ENCODE measurements around the gene RNH1. TPM values are rescaled to one million over a fixed set of nuclear protein-coding genes. Genes with fewer than 3 reads are reported as not detected.

RNH1 gene
- total RNA-seq, 1 experiment from 2014 or later: 60.0 TPM

DNA sequence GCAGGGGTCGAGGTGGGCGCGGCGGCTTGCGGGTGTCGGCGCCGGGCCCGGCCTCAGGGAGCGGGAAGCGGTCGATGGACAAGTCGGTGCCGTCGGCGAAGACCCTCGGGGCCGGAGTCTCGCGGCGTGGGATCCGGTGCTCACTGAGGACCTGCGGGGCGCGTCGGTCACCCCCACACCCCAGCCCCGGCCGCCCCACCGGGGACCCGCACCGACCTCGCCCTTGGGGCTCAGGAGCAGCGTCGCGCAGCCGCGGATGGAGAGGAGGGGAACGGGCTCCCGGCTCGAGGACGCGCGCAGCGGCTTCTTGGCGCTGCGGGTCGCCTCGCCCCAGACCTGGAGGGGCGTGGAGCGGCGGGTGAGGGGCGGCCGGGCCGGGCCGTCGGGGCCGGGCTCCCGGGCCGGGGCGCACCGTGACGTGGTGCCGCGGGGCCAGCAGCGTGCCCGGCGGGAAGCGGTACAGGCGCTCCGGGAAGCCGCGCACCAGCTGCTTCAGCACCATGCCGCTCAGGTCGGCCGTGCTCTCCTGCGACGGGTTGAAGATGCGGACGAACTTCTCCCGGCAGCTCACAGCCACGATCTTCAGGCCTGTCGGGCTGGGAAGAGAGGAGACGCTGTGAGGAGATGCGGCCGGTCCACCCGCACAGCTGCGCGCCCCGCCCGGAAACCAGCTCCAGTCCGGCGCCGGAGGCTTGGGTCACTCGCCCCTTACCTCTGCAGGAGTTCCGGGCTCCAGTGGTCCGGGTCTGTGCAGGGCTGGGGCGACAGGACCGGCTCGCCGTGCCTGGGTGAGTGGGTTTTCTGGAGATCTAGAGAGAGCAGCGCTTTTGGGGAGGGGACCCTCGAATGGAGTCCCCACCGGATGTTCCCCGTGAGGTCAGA lies 49.0 kb upstream of the RNH1 start:
- Histone ChIP-seq H3T11ph (ENCODE audit: low read length) (no peak overlapping the region), H4K91ac (ENCODE audit: insufficient read length, low read depth, low read length) (no peak overlapping the region), H3K4me1 (ENCODE audit: insufficient read depth, low read length) (no peaks in the 10 kb centered on the region), H2AK5ac (ENCODE audit: insufficient read length, low read length) (no peak overlapping the region), H2BK5ac (ENCODE audit: insufficient read length, low read length) (no peak overlapping the region), H2BK20ac (ENCODE audit: low read depth, low read length, poor library complexity, severe bottlenecking) (no peak overlapping the region), H3K9me3 (ENCODE audit: control insufficient read depth, low read depth, low read length) (no peaks in the 10 kb centered on the region), H3K14ac (ENCODE audit: insufficient read depth, low read length) (no peak overlapping the region; the same call in 1 of the 2 replicates), H2BK15ac (ENCODE audit: low read depth, low read length) (no peak overlapping the region), H2BK120ac (ENCODE audit: low read depth, low read length, poor library complexity, severe bottlenecking) (no peak overlapping the region), H4K8ac (replicated peaks; ENCODE audit: insufficient read length, low read depth, low read length) (no peak overlapping the region), H3K23me2 (ENCODE audit: insufficient read length, low read depth, low read length, poor library complexity, severe bottlenecking) (peaks cover 7% of the 10 kb centered on the region), H2AFZ (ENCODE audit: low read length) (no peak overlapping the region), H3K9ac (ENCODE audit: extremely low read depth, insufficient read length, low read length) (no peak overlapping the region), H3K27ac (ENCODE audit: insufficient read length, low read depth, low read length) (no peak overlapping the region), H3K79me1 (ENCODE audit: insufficient read depth, low read depth, low read length, poor library complexity, severe bottlenecking) (no peaks in the 10 kb centered on the region), H3K18ac (ENCODE audit: insufficient read length, low read depth, low read length) (no peak overlapping the region), H2BK12ac (ENCODE audit: insufficient read length, low read depth, low read length) (no peak overlapping the region), H3K79me2 (ENCODE audit: insufficient read depth, low read length) (no peaks in the 10 kb centered on the region), H3K27me3 (ENCODE audit: insufficient read depth, low read length) (peaks cover 5% of the 10 kb centered on the region; the same call in 1 of the 2 replicates), H4K5ac (ENCODE audit: insufficient read length, low read depth, low read length) (no peak overlapping the region), H3K23ac (ENCODE audit: insufficient read length, low read depth, low read length) (no peak overlapping the region), H3K56ac (ENCODE audit: insufficient read length, low read depth, low read length) (no peak overlapping the region), H4K20me1 (ENCODE audit: control insufficient read depth, insufficient read depth, insufficient read length) (no peaks in the 10 kb centered on the region), H3K4me2 (ENCODE audit: insufficient read depth, insufficient read length, low read length) (peak overlapping the region; percentile 37), H3K4ac (ENCODE audit: low read depth, low read length) (no peak overlapping the region)
- DNase-seq: no peak
- TF ChIP-seq, protein P1, sequence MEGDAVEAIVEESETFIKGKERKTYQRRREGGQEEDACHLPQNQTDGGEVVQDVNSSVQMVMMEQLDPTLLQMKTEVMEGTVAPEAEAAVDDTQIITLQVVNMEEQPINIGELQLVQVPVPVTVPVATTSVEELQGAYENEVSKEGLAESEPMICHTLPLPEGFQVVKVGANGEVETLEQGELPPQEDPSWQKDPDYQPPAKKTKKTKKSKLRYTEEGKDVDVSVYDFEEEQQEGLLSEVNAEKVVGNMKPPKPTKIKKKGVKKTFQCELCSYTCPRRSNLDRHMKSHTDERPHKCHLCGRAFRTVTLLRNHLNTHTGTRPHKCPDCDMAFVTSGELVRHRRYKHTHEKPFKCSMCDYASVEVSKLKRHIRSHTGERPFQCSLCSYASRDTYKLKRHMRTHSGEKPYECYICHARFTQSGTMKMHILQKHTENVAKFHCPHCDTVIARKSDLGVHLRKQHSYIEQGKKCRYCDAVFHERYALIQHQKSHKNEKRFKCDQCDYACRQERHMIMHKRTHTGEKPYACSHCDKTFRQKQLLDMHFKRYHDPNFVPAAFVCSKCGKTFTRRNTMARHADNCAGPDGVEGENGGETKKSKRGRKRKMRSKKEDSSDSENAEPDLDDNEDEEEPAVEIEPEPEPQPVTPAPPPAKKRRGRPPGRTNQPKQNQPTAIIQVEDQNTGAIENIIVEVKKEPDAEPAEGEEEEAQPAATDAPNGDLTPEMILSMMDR (conservative IDR thresholded peaks at IDR 0.05): no peak
- Mint-ChIP-seq H3K27me3 (ENCODE audit: low read depth) (peaks cover 34% of the 10 kb centered on the region), H3K27ac (no peak overlapping the region), H3K9me3 (no peaks in the 10 kb centered on the region; a peak in 2 of 5 replicates), H3K4me3 (peak overlapping the region; percentile 54 to 82), H3K36me3 (ENCODE audit: insufficient read depth in 1 of 3, low read depth in 3 of 3) (peaks cover 0 to 2% (median 0%) of the 10 kb centered on the region in 3 experiments; a peak in 4 of 7 replicates), H3K4me1 (peaks cover 7 to 17% of the 10 kb centered on the region in 2 experiments)
- no CpG with 5 or more reads among the region's 104 CpGs for WGBS (ENCODE audit: extremely low coverage, insufficient read length, low lambda C conversion rate)
